Medulla oblongata (tissue), 1 donor: ENCODE measurements around the gene JAKMIP3.

ENCODE experiments used
- DNase-seq: peaks from one replicate; pipeline ENCODE4 v3.0.0-alpha.2; 2015; ENCODE audit errors: extremely low spot score

JAKMIP3 gene

GRCh38 chr10:132097609-132098377, 32.0 kb downstream of the JAKMIP3 start:
- DNase-seq = no peak

GRCh38 chr10:132098539-132099388, 33.0 kb downstream of the JAKMIP3 start:
- DNase-seq = no peak

GRCh38 chr10:132099389-132100090, 33.8 kb downstream of the JAKMIP3 start:
- no peak for DNase-seq

- DNase-seq = peak; percentile 27
Measured at GRCh38 chr10:132100091-132100481, 34.3 kb downstream of the JAKMIP3 start.

- no peak for DNase-seq
Measured at GRCh38 chr10:132100556-132101349, 35.0 kb downstream of the JAKMIP3 start.

- DNase-seq = peak; percentile 30
Measured at GRCh38 chr10:132101529-132101928, 35.8 kb downstream of the JAKMIP3 start.

GRCh38 chr10:132102071-132102716, 36.4 kb downstream of the JAKMIP3 start:
- DNase-seq = no peak

GRCh38 chr10:132102717-132103110, 37.0 kb downstream of the JAKMIP3 start:
- no peak for DNase-seq

GRCh38 chr10:132103116-132103910, 37.6 kb downstream of the JAKMIP3 start:
- no peak for DNase-seq

- no peak for DNase-seq
Measured at GRCh38 chr10:132104062-132104461, 38.3 kb downstream of the JAKMIP3 start.

- no peak for DNase-seq
Measured at GRCh38 chr10:132104471-132105301, 38.9 kb downstream of the JAKMIP3 start.

GRCh38 chr10:132105302-132105995, 39.7 kb downstream of the JAKMIP3 start:
- no peak for DNase-seq

GRCh38 chr10:132106431-132106830, 40.7 kb downstream of the JAKMIP3 start:
- DNase-seq = no peak

GRCh38 chr10:132107186-132107948, 41.6 kb downstream of the JAKMIP3 start:
- DNase-seq = peak; percentile 33

- no peak for DNase-seq
Measured at GRCh38 chr10:132107949-132108877, 42.5 kb downstream of the JAKMIP3 start.

- DNase-seq = peak; percentile 55
Measured at GRCh38 chr10:132109341-132110110, 43.8 kb downstream of the JAKMIP3 start.
